ENCODE measurements around the gene ADAMTS14. TPM values are rescaled to one million over a fixed set of nuclear protein-coding genes. Genes with fewer than 3 reads are reported as not detected.

ADAMTS14 gene
- total RNA-seq, 1 donor from 2014 or later = 0.19 TPM

DNA sequence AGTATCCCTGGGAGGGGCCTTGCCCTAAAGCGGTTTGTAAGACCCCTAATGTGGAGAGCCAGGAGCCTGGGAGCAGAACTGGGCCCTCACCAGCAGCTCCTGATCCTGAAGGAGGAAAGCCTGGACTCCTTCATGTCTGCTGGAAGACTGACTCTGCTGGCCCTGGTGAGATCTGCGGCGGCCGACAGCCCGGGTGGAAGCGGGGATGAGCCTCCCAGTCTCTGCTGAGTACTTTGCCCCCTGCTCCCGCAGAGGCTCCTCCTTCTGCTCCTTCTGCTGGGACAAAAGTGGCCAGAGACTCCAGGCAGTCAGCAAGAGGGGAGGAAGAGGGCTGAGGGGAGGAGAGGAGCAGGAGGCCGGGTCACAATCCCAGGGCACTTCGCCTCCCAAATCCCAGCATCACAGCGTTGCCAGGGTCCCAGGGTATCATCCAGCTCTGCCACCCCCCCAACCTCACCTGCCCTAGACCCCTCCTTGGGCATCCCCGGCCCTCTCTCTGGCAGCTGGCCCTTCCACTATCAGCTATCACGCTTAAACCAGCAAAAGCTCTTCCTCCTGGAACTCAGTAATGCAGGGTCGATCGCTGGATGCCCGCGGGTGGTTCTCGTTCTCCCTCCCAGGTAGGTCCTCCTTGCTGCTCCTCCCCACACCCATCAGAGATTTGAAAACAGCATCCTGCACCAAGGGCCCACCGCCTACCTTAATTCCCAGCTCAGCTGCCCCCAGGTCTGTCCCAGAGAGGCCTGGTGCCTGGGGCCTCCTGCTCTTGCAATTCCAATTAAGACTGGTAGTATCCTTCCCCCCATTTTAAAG is 105.0 kb downstream of the ADAMTS14 start:
- TF ChIP-seq, protein P1, sequence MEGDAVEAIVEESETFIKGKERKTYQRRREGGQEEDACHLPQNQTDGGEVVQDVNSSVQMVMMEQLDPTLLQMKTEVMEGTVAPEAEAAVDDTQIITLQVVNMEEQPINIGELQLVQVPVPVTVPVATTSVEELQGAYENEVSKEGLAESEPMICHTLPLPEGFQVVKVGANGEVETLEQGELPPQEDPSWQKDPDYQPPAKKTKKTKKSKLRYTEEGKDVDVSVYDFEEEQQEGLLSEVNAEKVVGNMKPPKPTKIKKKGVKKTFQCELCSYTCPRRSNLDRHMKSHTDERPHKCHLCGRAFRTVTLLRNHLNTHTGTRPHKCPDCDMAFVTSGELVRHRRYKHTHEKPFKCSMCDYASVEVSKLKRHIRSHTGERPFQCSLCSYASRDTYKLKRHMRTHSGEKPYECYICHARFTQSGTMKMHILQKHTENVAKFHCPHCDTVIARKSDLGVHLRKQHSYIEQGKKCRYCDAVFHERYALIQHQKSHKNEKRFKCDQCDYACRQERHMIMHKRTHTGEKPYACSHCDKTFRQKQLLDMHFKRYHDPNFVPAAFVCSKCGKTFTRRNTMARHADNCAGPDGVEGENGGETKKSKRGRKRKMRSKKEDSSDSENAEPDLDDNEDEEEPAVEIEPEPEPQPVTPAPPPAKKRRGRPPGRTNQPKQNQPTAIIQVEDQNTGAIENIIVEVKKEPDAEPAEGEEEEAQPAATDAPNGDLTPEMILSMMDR (conservative IDR thresholded peaks at IDR 0.05) = no peak
- Mint-ChIP-seq H3K36me3 (ENCODE audit: low read depth) (no peaks in the 10 kb centered on the region), H3K27me3 (ENCODE audit: low read depth) (no peaks in the 10 kb centered on the region), H3K4me3 (no peak overlapping the region), H3K9me3 (no peaks in the 10 kb centered on the region), H3K4me1 (no peaks in the 10 kb centered on the region), H3K27ac (ENCODE audit: unreplicated experiment) (no peak overlapping the region)
- no peak for DNase-seq (ENCODE audit: low read depth, low spot score)

DNA sequence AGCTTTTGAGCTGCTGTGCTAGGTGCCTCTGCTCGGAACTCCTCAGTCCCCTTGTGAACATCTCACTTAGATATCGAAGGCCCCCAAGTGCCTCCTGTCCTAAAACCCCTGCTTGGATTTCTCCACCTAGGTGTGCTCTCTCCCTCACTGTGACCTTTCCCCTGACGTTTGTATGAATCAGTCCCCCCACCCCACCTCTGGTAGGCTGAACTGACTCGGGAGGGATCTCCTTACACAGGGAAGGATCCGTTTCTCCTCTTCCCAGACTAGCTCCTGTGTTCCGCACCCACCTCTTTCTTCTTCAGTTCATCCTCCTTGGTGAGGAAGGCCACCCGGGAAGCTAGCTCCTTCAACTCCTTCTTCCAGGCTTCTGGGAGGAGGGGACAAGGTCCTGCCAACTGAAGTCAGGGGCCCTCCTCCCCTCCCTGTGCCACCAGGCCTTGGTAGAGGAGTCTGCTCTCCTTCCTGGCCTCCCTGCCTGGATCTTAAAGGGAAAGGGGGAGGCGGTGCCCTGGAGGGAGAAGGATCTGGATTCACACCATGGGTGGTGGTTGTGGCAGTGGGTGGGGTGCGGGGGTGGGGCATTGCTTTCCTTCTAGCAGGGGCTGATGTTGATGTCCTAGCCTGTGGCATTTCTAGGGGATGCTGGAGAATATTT is 106.1 kb downstream of the ADAMTS14 start:
- Mint-ChIP-seq H3K27me3 (ENCODE audit: low read depth) (no peaks in the 10 kb centered on the region), H3K4me1 (no peaks in the 10 kb centered on the region), H3K27ac (ENCODE audit: unreplicated experiment) (peak overlapping the region; percentile 95), H3K36me3 (ENCODE audit: low read depth) (no peaks in the 10 kb centered on the region), H3K4me3 (no peak overlapping the region), H3K9me3 (no peaks in the 10 kb centered on the region)
- TF ChIP-seq, protein P1 (conservative IDR thresholded peaks at IDR 0.05) = no peak
- DNase-seq (ENCODE audit: low read depth, low spot score) = no peak

DNA sequence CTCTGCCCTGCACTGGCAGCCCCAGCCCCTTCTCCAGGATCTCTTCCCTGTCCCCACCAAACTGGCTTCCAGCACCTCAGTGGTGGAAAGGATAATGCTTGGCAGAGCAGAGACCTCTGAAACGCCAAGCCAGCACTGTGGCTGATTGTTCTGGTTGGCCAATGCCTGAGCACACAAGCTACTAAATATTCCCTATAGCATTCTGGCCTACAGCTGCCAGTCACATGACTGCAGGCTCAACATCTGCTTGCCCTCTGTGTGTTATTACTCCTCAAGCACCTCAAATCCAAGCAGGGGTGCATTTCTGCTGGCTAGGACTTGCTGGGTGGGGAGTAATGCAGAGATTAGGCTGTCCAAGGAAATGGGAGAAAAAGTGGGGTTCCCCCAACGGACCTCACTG is 106.8 kb downstream of the ADAMTS14 start:
- no peaks in the 10 kb centered on the region for H3K36me3 Mint-ChIP-seq (ENCODE audit: low read depth)
- no peak overlapping the region for H3K4me3 Mint-ChIP-seq

GRCh38 chr10:70779511-70780369 is 107.4 kb downstream of the ADAMTS14 start:
- DNase-seq (ENCODE audit: low read depth, low spot score) = no peak
- H3K9me3 Mint-ChIP-seq = no peaks in the 10 kb centered on the region
- H3K4me3 Mint-ChIP-seq = no peak overlapping the region
- H3K27me3 Mint-ChIP-seq (ENCODE audit: low read depth) = no peaks in the 10 kb centered on the region
- no peaks in the 10 kb centered on the region for H3K36me3 Mint-ChIP-seq (ENCODE audit: low read depth)
- TF ChIP-seq, protein P1 (conservative IDR thresholded peaks at IDR 0.05) = no peak
- no peaks in the 10 kb centered on the region for H3K4me1 Mint-ChIP-seq
- H3K27ac Mint-ChIP-seq (ENCODE audit: unreplicated experiment) = peak overlapping the region; percentile 94

More for the DNA sequence above, 106.8 kb downstream of the ADAMTS14 start:
- DNase-seq (ENCODE audit: low read depth, low spot score) = no peak
- TF ChIP-seq, protein P1 (conservative IDR thresholded peaks at IDR 0.05) = no peak
- H3K27me3 Mint-ChIP-seq (ENCODE audit: low read depth) = no peaks in the 10 kb centered on the region
- H3K4me1 Mint-ChIP-seq = no peaks in the 10 kb centered on the region
- H3K27ac Mint-ChIP-seq (ENCODE audit: unreplicated experiment) = peak overlapping the region; percentile 58
- no peaks in the 10 kb centered on the region for H3K9me3 Mint-ChIP-seq

GRCh38 chr10:70780370-70780760 is 108.1 kb downstream of the ADAMTS14 start:
- no peak for DNase-seq (ENCODE audit: low read depth, low spot score)

More at GRCh38 chr10:70780370-70780760, 108.1 kb downstream of the ADAMTS14 start:
- Mint-ChIP-seq H3K9me3 (no peaks in the 10 kb centered on the region), H3K27ac (ENCODE audit: unreplicated experiment) (peak overlapping the region; percentile 46), H3K4me3 (no peak overlapping the region), H3K36me3 (ENCODE audit: low read depth) (no peaks in the 10 kb centered on the region), H3K27me3 (ENCODE audit: low read depth) (no peaks in the 10 kb centered on the region), H3K4me1 (no peaks in the 10 kb centered on the region)
- TF ChIP-seq, protein P1 (conservative IDR thresholded peaks at IDR 0.05) = no peak

Data from neural crest cell (in vitro differentiated cells).